ENCODE data around the gene GFI1B.
"Not testable (repeated sequence)": the region's sequence is repeated elsewhere in the genome, so short reads cannot be mapped to it uniquely, and the experiment has no call there.

Gene GFI1B

DNA sequence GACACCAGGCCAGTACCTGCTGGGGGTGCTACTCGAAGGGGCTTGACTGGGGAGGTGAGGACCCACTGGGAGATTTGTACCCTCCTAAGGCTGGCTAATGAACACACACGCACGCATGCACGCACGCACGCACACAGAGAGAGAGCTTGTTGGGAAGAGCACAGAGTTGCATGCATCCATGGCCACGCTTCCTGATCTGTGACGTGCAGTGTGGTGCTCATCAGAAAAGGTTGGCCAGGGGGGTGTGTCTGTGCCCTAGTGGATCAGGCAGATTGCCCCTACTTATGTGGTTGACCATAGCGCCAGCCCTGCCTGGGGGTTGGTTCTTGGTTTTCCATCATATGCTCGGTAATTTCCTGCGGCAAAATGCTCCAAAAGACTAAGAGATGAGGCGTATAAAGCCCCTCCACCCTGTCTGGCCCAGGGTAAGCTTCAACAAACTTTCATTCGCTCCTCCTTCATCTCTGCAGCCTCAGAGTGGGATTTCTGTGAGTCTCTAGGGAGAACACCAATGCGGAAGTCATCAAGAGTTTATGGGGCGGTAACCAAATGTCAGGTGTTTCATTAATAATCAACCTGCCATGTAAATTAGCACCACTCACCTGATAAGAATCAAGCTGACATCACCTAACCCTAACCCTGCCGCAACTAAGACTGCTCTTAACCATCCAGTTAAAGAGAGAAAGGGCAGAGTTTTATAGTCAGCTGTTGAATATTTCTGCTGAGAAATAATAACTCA lies 8.0 kb upstream of the GFI1B start:
- no peak for DNase-seq

DNA sequence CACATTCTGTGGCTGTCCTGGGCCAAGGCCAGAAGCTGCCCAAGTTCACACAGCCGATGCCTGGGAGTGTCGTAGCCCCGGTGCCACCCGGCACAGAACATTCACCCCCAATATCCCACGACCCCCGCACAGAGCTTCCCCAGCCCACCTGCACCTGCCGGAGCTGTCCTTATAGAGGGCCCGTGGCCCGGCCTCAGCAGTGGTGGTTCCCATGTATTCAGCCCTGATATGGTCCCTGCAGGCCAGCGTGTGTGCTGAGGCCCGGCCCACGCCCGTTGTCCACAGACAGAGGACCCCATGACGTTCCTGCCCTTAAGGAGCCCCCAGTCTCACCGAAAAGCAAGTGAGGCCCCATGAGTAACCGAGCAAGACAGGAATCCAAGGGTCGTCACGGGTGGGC lies 5.3 kb upstream of the GFI1B start:
- no peak for DNase-seq

- no peak for DNase-seq
Measured at GRCh38 chr9:132973713-132974112, 4.8 kb upstream of the GFI1B start.

- no peak for DNase-seq
Measured at GRCh38 chr9:132975961-132976360, 2.5 kb upstream of the GFI1B start.

DNA sequence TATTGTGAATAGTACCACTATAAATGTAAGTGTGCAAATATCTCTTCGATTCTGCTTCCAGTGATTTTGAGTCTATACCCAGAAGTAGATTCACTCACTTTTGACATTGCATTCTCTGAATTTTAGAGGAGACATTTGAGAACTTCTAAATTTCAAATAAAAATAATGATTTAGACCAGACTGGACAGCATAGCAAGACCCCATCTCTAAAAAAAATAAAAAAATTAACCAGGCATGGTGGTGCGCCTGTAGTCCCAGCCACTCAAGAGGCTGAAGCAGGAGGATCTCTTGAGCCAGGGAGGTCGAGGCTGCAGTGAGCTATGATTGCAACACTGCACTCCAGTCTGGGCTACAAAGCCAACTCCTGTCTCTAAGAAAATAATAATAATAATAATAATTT lies 1.9 kb upstream of the GFI1B start:
- DNase-seq: no peak

- DNase-seq: no peak
Measured at GRCh38 chr9:132978112-132978450, 413 bp upstream of the GFI1B start.

- no peak for DNase-seq
Measured at GRCh38 chr9:132980157-132980556, 1.7 kb downstream of the GFI1B start.

- no peak for DNase-seq
Measured at GRCh38 chr9:132982458-132982857, 4.0 kb downstream of the GFI1B start.

DNA sequence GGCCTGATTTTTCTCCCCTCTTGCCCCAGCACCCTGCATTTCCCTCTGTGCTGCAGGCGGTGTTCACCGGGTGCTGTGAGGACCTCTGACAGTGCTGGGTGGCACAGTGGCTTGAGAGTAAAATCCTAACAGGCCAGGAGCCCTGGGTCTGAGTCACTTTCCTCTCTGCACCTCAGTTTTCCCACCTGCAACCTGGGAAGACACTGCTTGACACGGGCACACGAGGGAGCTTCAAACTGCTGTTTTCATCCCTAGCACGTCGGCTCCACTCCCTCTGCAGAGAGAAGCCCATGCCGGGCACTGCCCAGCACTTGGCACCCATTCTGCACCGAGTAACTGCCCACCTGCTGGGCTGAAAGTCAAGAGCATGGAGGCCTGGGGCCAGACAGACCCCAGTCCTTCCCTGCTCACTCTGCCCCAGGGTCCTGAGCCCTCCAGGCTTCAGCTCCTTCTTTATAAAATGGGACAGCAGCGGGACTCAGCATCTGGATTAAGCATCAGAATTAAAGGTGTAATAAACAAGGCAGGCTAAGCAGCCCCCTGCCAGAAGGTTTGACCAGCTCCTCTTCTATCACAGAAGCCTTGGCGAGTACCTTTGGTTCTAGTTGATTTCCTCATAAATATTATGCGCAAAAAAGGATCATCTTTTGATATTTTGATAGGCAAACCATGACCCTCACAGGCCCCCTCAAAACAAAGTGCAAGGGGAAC lies 5.2 kb downstream of the GFI1B start:
- DNase-seq: no peak

DNA sequence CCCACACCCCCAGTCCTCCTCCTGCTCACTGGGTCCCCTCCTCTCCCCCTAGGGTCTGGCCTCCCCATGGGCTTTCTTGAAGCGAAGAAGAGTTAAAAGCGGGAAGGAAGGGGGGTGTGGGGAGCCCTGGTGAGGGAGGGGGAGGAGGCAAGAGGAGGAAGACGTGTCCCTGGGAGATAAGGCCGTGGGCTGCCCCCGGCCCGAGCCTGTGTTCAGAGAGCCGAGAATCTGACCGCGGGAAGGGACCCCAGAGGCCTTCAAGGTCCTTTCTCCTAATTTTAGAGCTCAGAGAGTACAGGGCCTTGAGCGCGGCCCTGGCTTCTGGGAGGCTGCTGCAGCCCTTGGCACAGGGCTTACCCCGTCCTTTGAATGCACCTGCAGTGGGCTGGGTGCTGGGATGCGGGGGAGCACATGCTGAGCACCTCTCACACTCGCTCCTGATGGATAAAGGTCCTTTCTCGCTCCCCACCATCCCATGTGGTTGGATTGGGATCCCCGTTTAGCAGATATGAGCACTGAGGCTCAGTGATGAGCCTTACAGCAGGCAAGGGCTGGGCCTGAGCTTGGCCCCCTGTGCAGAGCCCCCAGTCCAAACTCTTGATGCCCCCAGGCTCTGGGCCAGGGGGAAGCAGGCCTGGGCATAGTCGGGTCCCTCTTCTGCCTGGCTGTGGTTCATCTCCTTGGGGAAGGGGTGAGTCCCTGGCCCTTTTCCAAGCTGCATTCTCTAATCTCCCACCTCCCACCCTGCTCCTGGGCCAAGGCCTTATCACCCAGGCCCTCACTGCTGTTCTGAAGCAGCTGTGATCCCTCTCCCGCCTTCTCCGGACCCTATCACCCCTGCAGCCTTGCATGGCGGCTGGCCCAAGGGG lies 5.9 kb downstream of the GFI1B start:
- no peak for DNase-seq

- DNase-seq: no peak
Measured at GRCh38 chr9:132985071-132985350, 6.5 kb downstream of the GFI1B start.

GRCh38 chr9:132985489-132985888 lies 7.0 kb downstream of the GFI1B start:
- no peak for DNase-seq

DNA sequence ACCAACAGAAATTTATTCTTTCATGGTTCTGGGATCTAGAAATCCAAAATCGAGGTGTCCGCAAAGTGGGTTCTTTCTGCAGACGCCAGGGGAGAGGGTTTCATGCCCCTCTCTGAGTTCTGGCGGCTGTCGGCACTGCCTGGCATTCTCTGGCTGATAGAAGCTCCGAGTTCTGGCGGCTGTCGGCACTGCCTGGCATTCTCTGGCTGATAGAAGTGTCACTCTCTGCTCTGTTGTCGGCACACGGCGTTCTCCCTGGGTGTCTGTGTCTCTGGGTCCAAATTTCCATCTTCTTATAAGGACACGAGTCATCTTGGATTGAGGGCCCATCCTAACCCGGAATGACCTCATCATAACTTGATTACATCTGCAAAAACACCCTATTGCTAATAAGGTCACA lies 7.6 kb downstream of the GFI1B start:
- DNase-seq: no peak

DNA sequence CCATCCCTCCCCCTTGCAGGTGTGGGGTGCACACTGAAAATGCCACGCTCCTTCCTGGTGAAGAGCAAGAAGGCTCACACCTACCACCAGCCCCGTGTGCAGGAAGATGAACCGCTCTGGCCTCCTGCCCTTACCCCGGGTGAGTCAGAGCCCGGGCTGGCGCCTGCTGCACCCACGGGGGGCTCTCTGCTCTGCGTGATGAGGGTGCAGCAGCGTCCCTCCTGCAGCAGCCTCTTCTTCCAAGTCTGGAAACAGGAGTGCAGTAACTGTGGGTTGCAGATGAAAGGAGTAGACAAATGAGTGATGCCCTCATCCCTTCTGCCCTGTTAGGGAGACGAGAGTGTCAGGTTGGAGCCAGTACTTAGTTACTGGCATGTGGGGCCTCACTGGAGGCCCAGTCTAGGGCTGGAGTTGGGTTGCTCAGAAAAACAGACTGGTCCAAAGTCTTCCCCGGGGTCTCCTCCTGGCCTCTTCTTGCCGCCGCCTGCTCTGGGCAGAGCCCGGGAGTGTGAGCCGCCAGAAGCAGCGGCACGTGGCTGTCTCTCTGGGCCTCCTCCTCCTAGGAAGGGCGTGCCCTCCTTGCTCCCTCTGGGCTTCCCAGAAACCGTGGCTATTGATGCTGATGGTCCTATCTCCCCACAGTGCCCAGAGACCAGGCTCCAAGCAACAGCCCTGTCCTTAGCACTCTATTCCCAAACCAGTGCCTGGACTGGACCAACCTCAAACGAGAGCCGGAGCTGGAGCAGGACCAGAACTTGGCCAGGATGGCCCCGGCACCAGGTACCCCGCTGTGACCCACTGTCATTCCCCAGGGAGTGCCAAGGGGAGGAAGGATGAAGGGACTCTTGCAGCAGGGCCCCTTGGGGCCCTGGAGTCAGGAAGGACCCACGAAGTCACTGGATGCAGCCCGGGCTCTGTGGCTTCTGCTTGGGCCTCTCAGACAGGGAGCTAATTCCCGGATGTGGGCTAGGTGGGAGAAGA lies 8.4 kb downstream of the GFI1B start:
- DNase-seq: no peak

DNA sequence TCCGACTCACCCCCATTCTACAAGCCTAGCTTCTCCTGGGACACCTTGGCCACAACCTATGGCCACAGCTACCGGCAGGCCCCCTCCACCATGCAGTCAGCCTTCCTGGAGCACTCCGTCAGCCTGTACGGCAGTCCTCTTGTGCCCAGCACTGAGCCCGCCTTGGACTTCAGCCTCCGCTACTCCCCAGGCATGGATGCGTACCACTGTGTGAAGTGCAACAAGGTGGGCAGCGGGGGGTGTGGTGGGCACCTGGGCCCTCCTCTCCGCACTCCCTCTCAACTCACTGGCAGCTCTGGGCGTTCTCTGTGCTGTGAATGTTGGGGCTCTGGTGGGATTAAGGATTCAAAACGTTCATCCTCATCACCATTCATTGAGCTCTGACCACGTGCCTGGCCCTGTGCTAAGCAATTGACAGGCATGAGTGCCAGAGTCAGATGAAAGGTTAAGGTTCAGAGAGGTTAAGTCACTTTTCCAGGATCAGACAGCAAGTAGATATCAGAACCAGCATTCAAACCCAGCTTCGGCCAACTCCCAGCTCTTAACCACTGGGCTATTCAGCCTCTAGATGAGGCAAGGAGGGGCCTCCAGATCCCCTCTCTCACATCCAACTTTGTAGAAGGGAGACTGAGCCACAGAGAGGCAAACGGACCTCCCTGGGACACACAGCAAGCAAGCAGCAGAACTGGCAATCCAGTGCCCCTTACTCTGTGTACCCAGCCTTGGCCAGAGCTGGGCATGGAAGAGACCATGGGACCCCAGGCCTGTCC lies 9.9 kb downstream of the GFI1B start:
- DNase-seq: no peak

- DNase-seq: no peak
Measured at GRCh38 chr9:132989014-132989310, 10.5 kb downstream of the GFI1B start.

DNA sequence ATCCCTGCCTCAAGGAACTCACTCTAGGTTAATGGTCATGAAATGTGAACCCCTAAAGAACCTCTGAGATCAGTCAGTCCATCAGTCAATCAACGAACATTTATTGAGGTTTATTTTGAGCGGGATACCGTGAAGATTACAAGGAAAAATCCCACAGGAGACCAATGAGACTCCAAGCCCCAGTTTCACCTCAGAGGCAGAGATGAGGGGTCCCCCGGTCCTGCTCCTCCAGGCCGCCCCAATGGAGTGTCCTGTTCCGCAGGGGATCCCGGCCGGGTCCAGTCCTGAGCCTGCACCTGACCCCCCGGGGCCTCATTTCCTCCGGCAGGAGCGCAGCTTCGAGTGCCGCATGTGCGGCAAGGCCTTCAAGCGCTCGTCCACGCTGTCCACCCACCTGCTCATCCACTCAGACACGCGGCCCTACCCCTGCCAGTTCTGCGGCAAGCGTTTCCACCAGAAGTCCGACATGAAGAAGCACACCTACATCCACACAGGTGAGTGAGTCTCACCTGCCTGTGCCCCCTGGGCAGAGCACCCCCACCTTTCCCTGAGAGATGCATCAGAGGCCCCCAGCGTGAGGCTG lies 11.0 kb downstream of the GFI1B start:
- no peak for DNase-seq

DNA sequence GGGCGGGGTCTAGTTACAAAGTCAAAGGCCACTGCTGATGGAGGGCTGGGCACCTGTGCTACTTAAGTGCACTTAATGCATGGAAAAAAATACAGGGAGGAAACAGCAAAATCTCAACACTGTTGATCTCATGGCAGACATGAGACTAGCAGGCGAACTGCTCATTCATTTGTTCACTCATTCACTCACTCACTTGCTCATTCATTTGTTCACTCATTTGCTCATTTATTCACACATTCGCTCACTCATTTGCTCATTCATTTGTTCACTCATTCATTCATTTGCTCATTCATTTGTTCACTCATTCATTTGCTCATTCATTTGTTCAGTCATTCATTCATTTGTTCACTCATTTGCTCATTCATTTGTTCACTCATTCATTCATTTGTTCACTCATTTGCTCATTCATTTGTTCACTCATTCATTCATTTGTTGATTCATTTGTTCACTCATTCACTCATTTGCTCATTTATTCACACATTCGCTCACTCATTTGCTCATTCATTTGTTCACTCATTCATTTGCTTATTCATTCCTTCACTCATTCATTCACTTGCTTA lies 11.6 kb downstream of the GFI1B start:
- DNase-seq: not testable (repeated sequence)

- DNase-seq: no peak
Measured at GRCh38 chr9:132990781-132991180, 12.3 kb downstream of the GFI1B start.

GRCh38 chr9:132991351-132992300 lies 13.1 kb downstream of the GFI1B start:
- no peak for DNase-seq

All from NCI-H1930 (cell line).